ENCODE data around the gene PCAT7. TPM values are rescaled to one million over a fixed set of nuclear protein-coding genes. Genes with fewer than 3 reads are reported as not detected.

Gene PCAT7
- total RNA-seq, 4 donors from 2014 or later: not detected

DNA sequence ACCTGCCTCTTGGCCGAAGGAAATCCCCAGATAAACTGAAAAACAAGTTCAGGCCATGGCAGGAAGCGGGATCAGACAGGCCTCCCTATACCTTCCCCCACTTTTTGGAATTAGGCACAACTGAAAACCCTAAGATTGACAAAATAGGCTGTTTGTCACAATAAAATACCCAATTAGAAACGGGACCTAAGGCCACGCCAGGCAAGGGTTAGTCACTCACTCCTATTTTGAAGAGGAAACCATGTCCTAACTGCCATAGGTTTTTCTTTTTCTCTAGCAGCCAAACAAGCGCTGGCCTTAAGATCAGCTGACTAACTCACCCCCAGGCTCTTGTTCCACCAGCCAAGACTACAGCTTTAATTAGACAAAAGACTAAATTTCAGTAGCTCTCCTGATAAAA lies 26.8 kb downstream of the PCAT7 start:
- TF ChIP-seq, protein P1, sequence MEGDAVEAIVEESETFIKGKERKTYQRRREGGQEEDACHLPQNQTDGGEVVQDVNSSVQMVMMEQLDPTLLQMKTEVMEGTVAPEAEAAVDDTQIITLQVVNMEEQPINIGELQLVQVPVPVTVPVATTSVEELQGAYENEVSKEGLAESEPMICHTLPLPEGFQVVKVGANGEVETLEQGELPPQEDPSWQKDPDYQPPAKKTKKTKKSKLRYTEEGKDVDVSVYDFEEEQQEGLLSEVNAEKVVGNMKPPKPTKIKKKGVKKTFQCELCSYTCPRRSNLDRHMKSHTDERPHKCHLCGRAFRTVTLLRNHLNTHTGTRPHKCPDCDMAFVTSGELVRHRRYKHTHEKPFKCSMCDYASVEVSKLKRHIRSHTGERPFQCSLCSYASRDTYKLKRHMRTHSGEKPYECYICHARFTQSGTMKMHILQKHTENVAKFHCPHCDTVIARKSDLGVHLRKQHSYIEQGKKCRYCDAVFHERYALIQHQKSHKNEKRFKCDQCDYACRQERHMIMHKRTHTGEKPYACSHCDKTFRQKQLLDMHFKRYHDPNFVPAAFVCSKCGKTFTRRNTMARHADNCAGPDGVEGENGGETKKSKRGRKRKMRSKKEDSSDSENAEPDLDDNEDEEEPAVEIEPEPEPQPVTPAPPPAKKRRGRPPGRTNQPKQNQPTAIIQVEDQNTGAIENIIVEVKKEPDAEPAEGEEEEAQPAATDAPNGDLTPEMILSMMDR (IDR thresholded peaks at IDR 0.05; ENCODE audit: low read depth): no peak

- TF ChIP-seq, protein P1 (IDR thresholded peaks at IDR 0.05; ENCODE audit: low read depth): no peak
Measured at GRCh38 chr9:94584555-94584954, 29.7 kb downstream of the PCAT7 start.

GRCh38 chr9:94586316-94586715 lies 31.4 kb downstream of the PCAT7 start:
- TF ChIP-seq, protein P1 (IDR thresholded peaks at IDR 0.05; ENCODE audit: low read depth): no peak

GRCh38 chr9:94586814-94587213 lies 31.9 kb downstream of the PCAT7 start:
- TF ChIP-seq, protein P1 (IDR thresholded peaks at IDR 0.05; ENCODE audit: low read depth): no peak

- TF ChIP-seq, protein P1 (IDR thresholded peaks at IDR 0.05; ENCODE audit: low read depth): no peak
Measured at GRCh38 chr9:94588681-94589080, 33.8 kb downstream of the PCAT7 start.

GRCh38 chr9:94591876-94592275 lies 37.0 kb downstream of the PCAT7 start:
- TF ChIP-seq, protein P1 (IDR thresholded peaks at IDR 0.05; ENCODE audit: low read depth): no peak

DNA sequence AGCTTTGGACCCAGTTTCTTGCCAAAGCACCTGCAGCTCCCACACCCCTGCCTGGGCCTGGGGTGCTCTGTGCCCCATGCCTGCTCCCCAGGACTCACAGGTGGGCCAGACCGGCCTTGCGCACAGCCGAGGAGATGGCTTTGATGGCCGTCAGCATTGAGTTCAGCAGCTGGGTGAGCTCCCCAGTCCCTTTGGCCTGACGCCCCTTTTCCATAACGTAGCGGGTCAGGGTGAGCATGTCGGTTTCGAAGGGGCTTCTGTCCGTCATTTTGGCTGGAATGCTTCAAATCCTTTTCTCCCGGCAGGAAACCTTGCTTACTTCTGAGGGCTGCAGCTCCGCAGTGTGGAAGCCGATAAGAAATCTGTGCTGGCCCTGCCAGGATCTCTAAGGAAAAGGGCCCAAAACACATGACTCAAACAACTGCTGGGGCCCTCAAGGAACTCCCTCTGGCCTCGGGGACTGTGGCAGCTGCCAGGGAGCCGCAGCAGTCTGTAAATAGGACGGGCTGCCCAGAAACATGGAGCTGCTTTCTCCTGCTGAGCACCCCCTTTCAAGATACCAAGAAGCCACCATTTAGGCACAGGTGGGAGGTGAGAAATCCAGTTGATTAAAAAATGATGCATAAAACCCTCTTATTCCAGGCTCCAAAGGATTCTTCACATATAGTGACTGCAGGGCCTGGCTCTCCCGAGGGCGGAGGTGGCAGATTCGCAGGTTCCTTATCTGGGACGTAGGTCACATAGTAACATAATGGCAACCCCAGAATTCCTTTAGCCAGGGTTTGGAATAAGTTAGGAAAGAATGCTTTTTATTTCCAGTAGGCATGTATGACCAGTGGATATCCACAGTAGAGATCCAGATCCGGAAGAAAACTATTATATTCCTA lies 38.8 kb downstream of the PCAT7 start, which contains the start of gene FBP2:
FBP2 (minus strand) TSS at position 366 of the 887 bp plus-strand sequence; CDS start at position 268, 98 bp downstream.
- TF ChIP-seq, protein P1 (IDR thresholded peaks at IDR 0.05; ENCODE audit: low read depth): no peak
